B cell (primary cell): ENCODE measurements around the gene ATP2B3. TPM values are rescaled to one million over a fixed set of nuclear protein-coding genes. Genes with fewer than 3 reads are reported as not detected.
A peak's percentile ranks its signal among the peaks of the same experiment; 100 is the strongest.

Source experiments
- ATAC-seq: fragments of 200-7000 bp; cut with Tn5 transposase; one replicate; pipeline ENCODE4 v1.10.0; 2021; ENCODE audit warnings: low read depth, mild to moderate bottlenecking, moderate number of reproducible peaks, moderate library complexity
- CTCF ChIA-PET: fragments of 350-600 bp; sonication (Branson Sonifier 250); formaldehyde crosslinking; loops from one replicate; lab custom pipeline; 2021; ENCODE audit warnings: antibody characterized with exemption, inconsistent platforms; lab: Charles Lee
- POLR2A ChIA-PET: fragments of 350-600 bp; sonication (Branson Sonifier 250); formaldehyde crosslinking; loops from one replicate; lab custom pipeline; 2021; ENCODE audit warnings: antibody characterized with exemption; lab: Charles Lee
- DNase-seq: peaks from one replicate; pipeline ENCODE4 v3.0.0; 2013
- H2AFZ ChIP-seq: 2 replicates; pipeline ENCODE4 v1.6.1; 2012; ENCODE audit warnings: mild to moderate bottlenecking, low read depth, low read length; ENCODE audit not compliant: insufficient read depth, poor library complexity, severe bottlenecking
- H3K27ac ChIP-seq, 2 donors: 1 replicate in 1 of 2; 2 replicates in 1 of 2; pipeline ENCODE4 v1.5.1; 2012 to 2013; ENCODE audit warnings: low read length in 2 of 2, mild to moderate bottlenecking in 2 of 2, moderate library complexity in 1 of 2
- H3K27me3 ChIP-seq, 4 experiments: fragments of 200-600 bp in 1 of 4; sonication (generic) in 1 of 4; replicated peaks in 1 of 4; 1 replicate in 2 of 4; 2 replicates in 2 of 4; pipeline versions ENCODE4 v1.6.1 to v1.7.0; 2013 to 2016; ENCODE audit warnings: low read length in 3 of 4, mild to moderate bottlenecking in 2 of 4, mixed read lengths in 1 of 4, moderate library complexity in 1 of 4; ENCODE audit not compliant: insufficient read depth in 4 of 4, control insufficient read depth in 3 of 4; ENCODE audit errors: control extremely low read depth in 1 of 4
- H3K36me3 ChIP-seq, 2 experiments: replicated peaks in 1 of 2; 1 replicate in 1 of 2; 2 replicates in 1 of 2; pipeline versions ENCODE4 v1.6.1 to v1.7.1; 2013; ENCODE audit warnings: low read length in 1 of 2; ENCODE audit not compliant: insufficient read depth in 2 of 2, control insufficient read depth in 1 of 2; ENCODE audit errors: control extremely low read depth in 1 of 2, extremely low read depth in 1 of 2
- H3K4me1 ChIP-seq, 2 donors: fragments of 200-600 bp in 1 of 2; sonication (generic) in 1 of 2; 1 replicate in 1 of 2; 2 replicates in 1 of 2; pipeline versions ENCODE4 v1.5.1 to v1.6.1; 2013 to 2017; ENCODE audit warnings: low read length in 2 of 2; ENCODE audit not compliant: control insufficient read depth in 2 of 2, insufficient read depth in 2 of 2
- H3K4me2 ChIP-seq: replicated peaks from 2 replicates; pipeline ENCODE3; 2012; ENCODE audit warnings: mild to moderate bottlenecking, low read depth, low read length; ENCODE audit not compliant: poor library complexity, severe bottlenecking
- H3K4me3 ChIP-seq, 5 experiments: fragments of 200-600 bp in 1 of 5; sonication (generic) in 1 of 5; 1 replicate in 3 of 5; 2 replicates in 2 of 5; pipeline versions ENCODE4 v1.5.1 to v1.7.0; 2011 to 2016; ENCODE audit warnings: low read length in 4 of 5, mild to moderate bottlenecking in 4 of 5, low read depth in 2 of 5, control low read depth in 1 of 5, moderate library complexity in 1 of 5; ENCODE audit not compliant: insufficient read depth in 1 of 5; ENCODE audit errors: control extremely low read depth in 1 of 5, extremely low read depth in 1 of 5
- H3K79me2 ChIP-seq: fragments of 200-600 bp; sonication (generic); one replicate; pipeline ENCODE4 v1.6.0; 2016; ENCODE audit warnings: low read length; ENCODE audit not compliant: control insufficient read depth, insufficient read depth
- H3K9ac ChIP-seq: fragments of 200-600 bp; sonication (generic); 2 replicates; pipeline ENCODE4 v1.6.1; 2017; ENCODE audit warnings: mild to moderate bottlenecking, low read length, moderate library complexity
- H3K9me3 ChIP-seq, 3 donors: one replicate each; pipeline versions ENCODE4 v1.6.1 to v1.7.1; 2013; ENCODE audit warnings: low read length in 2 of 3; ENCODE audit not compliant: control insufficient read depth in 2 of 3, insufficient read depth in 1 of 3; ENCODE audit errors: control extremely low read depth in 1 of 3
- H4K20me1 ChIP-seq: 2 replicates; pipeline ENCODE4 v1.6.0; 2012; ENCODE audit warnings: mild to moderate bottlenecking, low read length; ENCODE audit not compliant: insufficient read depth, control insufficient read depth, poor library complexity, severe bottlenecking
- H3K27ac Mint-ChIP-seq: one replicate; pipeline ENCODE4 v1.8.0; 2021; ENCODE audit warnings: mixed read lengths
- H3K27me3 Mint-ChIP-seq: one replicate; pipeline ENCODE4 v1.8.0; 2021; ENCODE audit warnings: mixed read lengths
- H3K4me1 Mint-ChIP-seq: one replicate; pipeline ENCODE4 v1.8.0; 2021; ENCODE audit warnings: mixed read lengths
- H3K4me3 Mint-ChIP-seq: one replicate; pipeline ENCODE4 v1.8.0; 2021; ENCODE audit warnings: mixed read lengths
- H3K9me3 Mint-ChIP-seq: one replicate; pipeline ENCODE4 v1.8.0; 2022; ENCODE audit warnings: mixed read lengths; ENCODE audit not compliant: insufficient read depth
- EZH2 ChIP-seq: IDR thresholded peaks from 2 replicates; pipeline ENCODE4 v1.6.1; 2012; ENCODE audit warnings: borderline replicate concordance, low read depth, mild to moderate bottlenecking, moderate library complexity, low read length; ENCODE audit not compliant: insufficient read depth, poor library complexity, severe bottlenecking
- WGBS: methylation state at CpG from one replicate; pipeline ENCODE4 v1.1.5; 2013; ENCODE audit warnings: missing lambda C conversion rate; ENCODE audit not compliant: insufficient coverage; 5-methylcytosine and 5-hydroxymethylcytosine counted together
- intact Hi-C: fragments of 100-400 bp; cut with micrococcal nuclease; formaldehyde crosslinking; loops from one replicate; pipeline ENCODE4 v1.10.0; 2022
- polyA plus RNA-seq: library from polyadenylated mRNA; depleted of rRNA; stranded (reverse); fragments of >200 nt; gene quantifications from 2 replicates; pipeline ENCODE4 v1.2.3, GENCODE V29; 2012
- total RNA-seq, 2 donors: library from RNA; stranded (reverse); fragments of 120-200 nt in 1 of 2; gene quantifications; 1 replicate in 1 of 2; 2 replicates in 1 of 2; pipeline versions ENCODE4 v1.2.3 to v1.2.4, GENCODE V29; 2013 to 2022
- TF ChIP-seq, protein P1 (sequence below): fragments of 200-600 bp; IDR thresholded peaks from one replicate; pipeline ENCODE4 v1.8.0; 2022; ENCODE audit warnings: antibody characterized with exemption, mild to moderate bottlenecking

ATP2B3 gene
- total and polyA plus RNA-seq, 2 donors (not counting 1 experiment from before 2014, with no cell fraction given), result not detected

DNA sequence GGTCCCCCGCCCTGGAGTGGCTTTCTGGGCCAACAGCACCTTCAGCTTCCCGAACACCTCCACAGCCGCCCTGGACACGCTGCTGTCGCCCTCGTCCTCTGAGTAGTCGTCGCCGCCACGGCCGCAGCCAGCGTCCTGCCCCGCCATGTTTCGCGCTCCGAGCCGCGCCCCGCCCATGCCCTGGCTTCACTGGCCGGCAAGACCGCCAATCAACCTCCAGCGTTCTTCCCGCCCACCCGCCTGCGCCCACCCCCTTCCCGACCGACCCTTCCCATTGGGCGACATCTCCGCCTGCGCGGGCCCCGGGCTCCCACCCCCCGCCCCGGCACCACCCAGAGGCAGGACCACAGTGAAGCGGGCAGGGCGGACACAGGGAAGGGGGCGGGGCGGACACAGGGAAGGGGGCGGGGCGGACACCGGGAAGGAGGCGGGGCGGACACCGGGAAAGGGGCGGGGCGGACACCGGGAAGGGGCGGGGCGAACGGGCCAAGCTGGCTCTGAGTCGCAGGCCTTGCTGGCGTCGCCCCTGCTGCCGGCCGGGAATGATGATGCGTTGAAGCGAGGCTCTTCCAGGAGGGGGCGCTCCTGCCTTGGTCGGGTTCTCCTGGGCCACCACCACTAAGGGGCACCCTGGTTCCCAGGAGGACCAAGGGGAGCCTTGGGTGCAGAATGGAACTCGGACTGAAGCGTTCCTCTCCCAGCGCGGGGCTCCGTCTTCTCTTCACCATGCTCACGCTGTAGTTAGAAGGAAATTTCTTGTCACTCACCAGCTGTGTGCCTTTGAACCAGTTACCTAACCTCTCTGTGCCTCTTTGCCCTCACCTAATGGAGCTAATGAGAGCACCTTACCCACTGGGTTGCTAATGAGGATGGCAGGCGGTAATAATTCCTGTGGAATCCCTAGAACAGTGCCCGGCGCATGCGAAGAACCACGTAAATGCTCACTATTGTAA, 46.8 kb upstream of the ATP2B3 start, which contains the start of gene HAUS7:
HAUS7 (minus strand) TSS at position 166 of the 953 bp plus-strand sequence; CDS start at position 147, 19 bp downstream.
- TF ChIP-seq, protein P1, sequence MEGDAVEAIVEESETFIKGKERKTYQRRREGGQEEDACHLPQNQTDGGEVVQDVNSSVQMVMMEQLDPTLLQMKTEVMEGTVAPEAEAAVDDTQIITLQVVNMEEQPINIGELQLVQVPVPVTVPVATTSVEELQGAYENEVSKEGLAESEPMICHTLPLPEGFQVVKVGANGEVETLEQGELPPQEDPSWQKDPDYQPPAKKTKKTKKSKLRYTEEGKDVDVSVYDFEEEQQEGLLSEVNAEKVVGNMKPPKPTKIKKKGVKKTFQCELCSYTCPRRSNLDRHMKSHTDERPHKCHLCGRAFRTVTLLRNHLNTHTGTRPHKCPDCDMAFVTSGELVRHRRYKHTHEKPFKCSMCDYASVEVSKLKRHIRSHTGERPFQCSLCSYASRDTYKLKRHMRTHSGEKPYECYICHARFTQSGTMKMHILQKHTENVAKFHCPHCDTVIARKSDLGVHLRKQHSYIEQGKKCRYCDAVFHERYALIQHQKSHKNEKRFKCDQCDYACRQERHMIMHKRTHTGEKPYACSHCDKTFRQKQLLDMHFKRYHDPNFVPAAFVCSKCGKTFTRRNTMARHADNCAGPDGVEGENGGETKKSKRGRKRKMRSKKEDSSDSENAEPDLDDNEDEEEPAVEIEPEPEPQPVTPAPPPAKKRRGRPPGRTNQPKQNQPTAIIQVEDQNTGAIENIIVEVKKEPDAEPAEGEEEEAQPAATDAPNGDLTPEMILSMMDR, result peak; percentile 37
- no peak for TF ChIP-seq EZH2
- Histone ChIP-seq H3K27ac (peak within 1 kb of the TSS; percentile 34 to 39), H3K36me3 (no peaks in the 10 kb centered on the region), H3K4me3 (peak within 1 kb of the TSS; percentile 32 to 73 (median 66)), H3K9me3 (no peaks in the 10 kb centered on the region), H3K9ac (peak within 1 kb of the TSS; percentile 72), H3K4me1 (peaks cover 5 to 23% of the 10 kb centered on the region in 2 donors), H2AFZ (peak within 1 kb of the TSS; percentile 79), H4K20me1 (no peaks in the 10 kb centered on the region), H3K27me3 (no peaks in the 10 kb centered on the region), H3K4me2 (peak within 1 kb of the TSS; percentile 83), H3K79me2 (peaks cover 25% of the 10 kb centered on the region)
- H3K27me3 Mint-ChIP-seq, result no peaks in the 10 kb centered on the region
- H3K9me3 Mint-ChIP-seq, result no peaks in the 10 kb centered on the region
- POLR2A ChIA-PET, result no interaction called here
- CTCF ChIA-PET, result interaction anchor here (0.8 to 4.9 kb wide), 4 partner anchors 13 to 510 kb away, joined by 3 to 27 read pairs (median 4); no protein-coding TSS in a partner anchor
- H3K4me1 Mint-ChIP-seq, result peaks cover 16% of the 10 kb centered on the region
- peak within 1 kb of the TSS; percentile 88 for H3K4me3 Mint-ChIP-seq
- DNase-seq (peak; percentile 91), ATAC-seq (peak; percentile 85)
- under 1% methylated on average over 41 of the region's 70 CpGs for WGBS
- H3K27ac Mint-ChIP-seq, result peak within 1 kb of the TSS; percentile 82
- intact Hi-C loops, result loop anchor here (1.0 kb wide), 2 partner anchors 511 to 529 kb away; no protein-coding TSS in a partner anchor
